H9 (cell line): ENCODE measurements around the gene KCTD4. TPM values are rescaled to one million over a fixed set of nuclear protein-coding genes. Genes with fewer than 3 reads are reported as not detected.

Source experiments
- DNase-seq: peaks from one replicate; pipeline ENCODE4 v3.0.0-alpha.2; 2017
- H2AFZ ChIP-seq: one replicate; pipeline ENCODE4 v1.6.1; 2013; ENCODE audit warnings: mild to moderate bottlenecking, low read length, control low read depth, moderate library complexity
- H2AK5ac ChIP-seq: 2 replicates; pipeline ENCODE4 v1.6.1; 2013; ENCODE audit warnings: low read length, control low read depth, mixed read lengths; ENCODE audit not compliant: insufficient read length
- H2BK120ac ChIP-seq: one replicate; pipeline ENCODE4 v1.6.1; 2013; ENCODE audit warnings: low read depth, mild to moderate bottlenecking, low read length, control low read depth, inconsistent platforms; ENCODE audit not compliant: poor library complexity, severe bottlenecking
- H2BK12ac ChIP-seq: 2 replicates; pipeline ENCODE4 v1.6.1; 2013; ENCODE audit warnings: low read length, control low read depth, mixed read lengths, low read depth; ENCODE audit not compliant: insufficient read length
- H2BK15ac ChIP-seq: 2 replicates; pipeline ENCODE4 v1.6.1; 2013; ENCODE audit warnings: low read depth, low read length, control low read depth
- H2BK20ac ChIP-seq: one replicate; pipeline ENCODE4 v1.6.1; 2013; ENCODE audit warnings: low read depth, mild to moderate bottlenecking, low read length, control low read depth, inconsistent platforms; ENCODE audit not compliant: poor library complexity, severe bottlenecking
- H2BK5ac ChIP-seq: 2 replicates; pipeline ENCODE4 v1.6.1; 2013; ENCODE audit warnings: low read length, control low read depth, mixed read lengths; ENCODE audit not compliant: insufficient read length
- H3K14ac ChIP-seq: 2 replicates; pipeline ENCODE4 v1.6.1; 2013; ENCODE audit warnings: low read length, control low read depth; ENCODE audit not compliant: insufficient read depth
- H3K18ac ChIP-seq: 2 replicates; pipeline ENCODE4 v1.6.1; 2013; ENCODE audit warnings: low read depth, mild to moderate bottlenecking, mixed read lengths, low read length, control low read depth; ENCODE audit not compliant: insufficient read length
- H3K23ac ChIP-seq: 2 replicates; pipeline ENCODE4 v1.6.1; 2013; ENCODE audit warnings: low read length, control low read depth, mixed read lengths, low read depth; ENCODE audit not compliant: insufficient read length
- H3K23me2 ChIP-seq: 2 replicates; pipeline ENCODE4 v1.6.1; 2013; ENCODE audit warnings: low read depth, mild to moderate bottlenecking, mixed read lengths, low read length, control low read depth; ENCODE audit not compliant: insufficient read length, poor library complexity, severe bottlenecking
- H3K27ac ChIP-seq: 2 replicates; pipeline ENCODE4 v1.5.1; 2013; ENCODE audit warnings: low read length, control low read depth, mixed read lengths, low read depth; ENCODE audit not compliant: insufficient read length
- H3K27me3 ChIP-seq: 2 replicates; pipeline ENCODE4 v1.6.1; 2013; ENCODE audit warnings: low read length, control low read depth, inconsistent platforms; ENCODE audit not compliant: insufficient read depth
- H3K4ac ChIP-seq: 2 replicates; pipeline ENCODE4 v1.6.1; 2013; ENCODE audit warnings: low read depth, mild to moderate bottlenecking, control low read depth, inconsistent platforms, low read length, moderate library complexity
- H3K4me1 ChIP-seq: 2 replicates; pipeline ENCODE4 v1.6.1; 2013; ENCODE audit warnings: low read length, control low read depth, inconsistent platforms; ENCODE audit not compliant: insufficient read depth
- H3K4me2 ChIP-seq: 2 replicates; pipeline ENCODE4 v1.6.1; 2013; ENCODE audit warnings: low read length, control low read depth, mixed read lengths; ENCODE audit not compliant: insufficient read length, insufficient read depth
- H3K56ac ChIP-seq: 2 replicates; pipeline ENCODE4 v1.6.1; 2013; ENCODE audit warnings: low read depth, mild to moderate bottlenecking, mixed read lengths, low read length, control low read depth; ENCODE audit not compliant: insufficient read length
- H3K79me1 ChIP-seq: 2 replicates; pipeline ENCODE4 v1.6.1; 2013; ENCODE audit warnings: low read depth, mild to moderate bottlenecking, moderate library complexity, low read length, control low read depth, inconsistent platforms; ENCODE audit not compliant: insufficient read depth, poor library complexity, severe bottlenecking
- H3K79me2 ChIP-seq: 2 replicates; pipeline ENCODE4 v1.6.1; 2013; ENCODE audit warnings: low read length, control low read depth, inconsistent platforms; ENCODE audit not compliant: insufficient read depth
- H3K9ac ChIP-seq: 2 replicates; pipeline ENCODE4 v1.6.1; 2013; ENCODE audit warnings: low read length, control low read depth, mixed read lengths; ENCODE audit not compliant: insufficient read length; ENCODE audit errors: extremely low read depth
- H3K9me3 ChIP-seq: one replicate; pipeline ENCODE4 v1.6.1; 2013; ENCODE audit warnings: low read depth, low read length, inconsistent platforms; ENCODE audit not compliant: control insufficient read depth
- H3T11ph ChIP-seq: one replicate; pipeline ENCODE4 v1.6.1; 2013; ENCODE audit warnings: mild to moderate bottlenecking, low read length, control low read depth, inconsistent platforms
- H4K20me1 ChIP-seq: one replicate; pipeline ENCODE4 v1.6.1; 2013; ENCODE audit not compliant: control insufficient read depth, insufficient read length, insufficient read depth
- H4K5ac ChIP-seq: 2 replicates; pipeline ENCODE4 v1.6.1; 2013; ENCODE audit warnings: low read depth, mild to moderate bottlenecking, mixed read lengths, low read length, control low read depth; ENCODE audit not compliant: insufficient read length
- H4K8ac ChIP-seq: replicated peaks from 2 replicates; pipeline ENCODE4 v1.6.1; 2013; ENCODE audit warnings: low read length, control low read depth, mixed read lengths, low read depth; ENCODE audit not compliant: insufficient read length
- H4K91ac ChIP-seq: 2 replicates; pipeline ENCODE4 v1.6.1; 2013; ENCODE audit warnings: low read depth, mild to moderate bottlenecking, moderate library complexity, mixed read lengths, low read length, control low read depth; ENCODE audit not compliant: insufficient read length
- H3K27ac Mint-ChIP-seq, 3 experiments: 2 replicates in 2 of 3; 3 replicates in 1 of 3; pipeline ENCODE4 v1.8.0; 2020 to 2021; ENCODE audit warnings: mixed read lengths in 3 of 3, mild to moderate bottlenecking in 1 of 3, moderate library complexity in 1 of 3
- H3K27me3 Mint-ChIP-seq: 2 replicates; pipeline ENCODE4 v1.8.0; 2021; ENCODE audit warnings: low read depth, mild to moderate bottlenecking, moderate library complexity, mixed read lengths
- H3K36me3 Mint-ChIP-seq, 3 experiments: 2 replicates in 2 of 3; 3 replicates in 1 of 3; pipeline ENCODE4 v1.8.0; 2020 to 2021; ENCODE audit warnings: low read depth in 3 of 3, mixed read lengths in 3 of 3; ENCODE audit not compliant: insufficient read depth in 1 of 3
- H3K4me1 Mint-ChIP-seq, 2 experiments: 2 replicates each; pipeline ENCODE4 v1.8.0; 2020; ENCODE audit warnings: mixed read lengths in 2 of 2
- H3K4me3 Mint-ChIP-seq, 2 experiments: 2 replicates in 1 of 2; 3 replicates in 1 of 2; pipeline ENCODE4 v1.8.0; 2020 to 2021; ENCODE audit warnings: mild to moderate bottlenecking in 2 of 2, mixed read lengths in 2 of 2, moderate library complexity in 1 of 2
- H3K9me3 Mint-ChIP-seq, 2 experiments: 2 replicates in 1 of 2; 3 replicates in 1 of 2; pipeline ENCODE4 v1.8.0; 2020; ENCODE audit warnings: mild to moderate bottlenecking in 2 of 2, mixed read lengths in 2 of 2, moderate library complexity in 1 of 2
- CTCF ChIP-seq: fragments of 200-600 bp; sonication (generic); conservative IDR thresholded peaks from 3 replicates; pipeline ENCODE4 v1.8.0; 2021; ENCODE audit warnings: antibody characterized with exemption, mild to moderate bottlenecking
- WGBS: extraction: QIAGEN DNeasy Blood & Tissue Kit; methylation state at CpG from one replicate; pipeline ENCODE4 v1.1.7; 2013; ENCODE audit warnings: missing lambda C conversion rate, low lambda C conversion rate, mixed read lengths; ENCODE audit not compliant: insufficient read length; ENCODE audit errors: extremely low coverage; 5-methylcytosine and 5-hydroxymethylcytosine counted together
- total RNA-seq: library from RNA; stranded (reverse); gene quantifications from 2 replicates; pipeline ENCODE4 v1.2.1, GENCODE V29; 2021

KCTD4 gene
- total RNA-seq, 1 experiment from 2014 or later, result not detected

GRCh38 chr13:45167611-45168554, 33.0 kb downstream of the KCTD4 start:
- H4K91ac ChIP-seq, result no peak overlapping the region
- DNase-seq, result no peak
- no peak overlapping the region for H3K23ac ChIP-seq
- H3K79me2 ChIP-seq, result no peaks in the 10 kb centered on the region
- no peak overlapping the region for H3K27ac ChIP-seq
- H3K56ac ChIP-seq, result no peak overlapping the region
- Mint-ChIP-seq H3K27ac (peak overlapping the region in 2 of 3 experiments; percentile 21 to 47; a peak in 1 of 7 replicates), H3K4me1 (peaks cover 4 to 5% of the 10 kb centered on the region in 2 experiments), H3K27me3 (no peaks in the 10 kb centered on the region), H3K9me3 (no peaks in the 10 kb centered on the region), H3K4me3 (no peak overlapping the region), H3K36me3 (peaks cover 4 to 18% (median 15%) of the 10 kb centered on the region in 3 experiments; a peak in 5 of 7 replicates)
- H3K4ac ChIP-seq, result no peak overlapping the region
- H3T11ph ChIP-seq, result no peak overlapping the region
- no peaks in the 10 kb centered on the region for H3K79me1 ChIP-seq
- H3K4me1 ChIP-seq, result no peaks in the 10 kb centered on the region
- no peak overlapping the region for H2BK5ac ChIP-seq
- H3K4me2 ChIP-seq, result no peak overlapping the region
- no peak overlapping the region for H2BK20ac ChIP-seq
- no peaks in the 10 kb centered on the region for H3K9me3 ChIP-seq
- no peak overlapping the region for H4K8ac ChIP-seq
- H2BK12ac ChIP-seq, result no peak overlapping the region
- no peaks in the 10 kb centered on the region for H4K20me1 ChIP-seq
- H3K14ac ChIP-seq, result no peak overlapping the region
- H3K23me2 ChIP-seq, result no peaks in the 10 kb centered on the region
- H3K27me3 ChIP-seq, result no peaks in the 10 kb centered on the region
- WGBS, result no CpG with 5 or more reads among the region's 12 CpGs
- H2BK120ac ChIP-seq, result no peak overlapping the region
- no peak overlapping the region for H3K18ac ChIP-seq
- no peak for TF ChIP-seq CTCF
- no peak overlapping the region for H2BK15ac ChIP-seq
- H3K9ac ChIP-seq, result no peak overlapping the region
- H2AFZ ChIP-seq, result no peak overlapping the region
- no peak overlapping the region for H4K5ac ChIP-seq
- no peak overlapping the region for H2AK5ac ChIP-seq
